HepG2 (cell line): Measurements from ENCODE around the gene LMNA. TPM values are rescaled to one million over a fixed set of nuclear protein-coding genes. Genes with fewer than 3 reads are reported as not detected.

Experiments
- LRRFIP1 ChIP-seq: sonication (generic); formaldehyde crosslinking; conservative IDR thresholded peaks from 2 replicates; pipeline ENCODE4 v1.4.0; 2020; ENCODE audit warnings: missing genetic modification reagents
- MTERF4 ChIP-seq: sonication (generic); formaldehyde crosslinking; IDR thresholded peaks from 2 replicates; pipeline ENCODE4 v1.8.0; 2023; ENCODE audit warnings: mild to moderate bottlenecking, missing genetic modification reagents
- NFE2L2 ChIP-seq: fragments of 150-350 bp; IDR thresholded peaks from 2 replicates; pipeline ENCODE4 v1.6.1; 2014; ENCODE audit warnings: low read length
- PAX8 ChIP-seq: sonication (generic); formaldehyde crosslinking; IDR thresholded peaks from 2 replicates; pipeline ENCODE4 v1.8.0; 2022; ENCODE audit warnings: mild to moderate bottlenecking, missing genetic modification reagents, borderline replicate concordance
- POLR2A ChIP-seq, 2 experiments: IDR thresholded peaks; 2 replicates each; pipeline ENCODE4 v1.6.1; 2011; ENCODE audit warnings: low read depth in 2 of 2, low read length in 2 of 2, mild to moderate bottlenecking in 1 of 2, moderate library complexity in 1 of 2; ENCODE audit not compliant: insufficient read depth in 1 of 2
- REXO4 ChIP-seq: sonication (generic); formaldehyde crosslinking; IDR thresholded peaks from 2 replicates; pipeline ENCODE4 v1.8.0; 2022; ENCODE audit warnings: missing genetic modification reagents, mild to moderate bottlenecking, borderline replicate concordance
- RFX3 ChIP-seq: IDR thresholded peaks from 2 replicates; pipeline ENCODE4 v1.6.1; 2016; ENCODE audit warnings: missing biosample characterization, missing genetic modification reagents
- SIN3A ChIP-seq: IDR thresholded peaks from 2 replicates; pipeline ENCODE4 v1.6.1; 2011; ENCODE audit warnings: low read depth, mild to moderate bottlenecking, control low read depth, low read length, borderline replicate concordance
- SMARCE1 ChIP-seq: fragments of 450-650 bp; IDR thresholded peaks from 2 replicates; pipeline ENCODE4 v1.6.1; 2017; ENCODE audit warnings: borderline replicate concordance
- SNAPC4 ChIP-seq: sonication (generic); formaldehyde crosslinking; IDR thresholded peaks from 2 replicates; pipeline ENCODE4 v1.4.0; 2020; ENCODE audit warnings: mild to moderate bottlenecking, missing genetic modification reagents
- SOX5 ChIP-seq: IDR thresholded peaks from 2 replicates; pipeline ENCODE4 v1.6.1; 2016; ENCODE audit warnings: borderline replicate concordance
- SRF ChIP-seq: IDR thresholded peaks from 2 replicates; pipeline ENCODE4 v1.6.1; 2011; ENCODE audit warnings: mild to moderate bottlenecking, low read depth, low read length, moderate library complexity
- TFAP4 ChIP-seq: sonication (generic); IDR thresholded peaks from 2 replicates; pipeline ENCODE4 v1.6.1; 2016; ENCODE audit warnings: low read depth, borderline replicate concordance
- WIZ ChIP-seq: sonication (generic); formaldehyde crosslinking; IDR thresholded peaks from 2 replicates; pipeline ENCODE4 v1.5.1; 2020; ENCODE audit warnings: mild to moderate bottlenecking, missing genetic modification reagents
- ZGPAT ChIP-seq: IDR thresholded peaks from 2 replicates; pipeline ENCODE4 v1.6.1; 2016; ENCODE audit warnings: mild to moderate bottlenecking
- ZHX1 ChIP-seq: sonication (generic); formaldehyde crosslinking; IDR thresholded peaks from 2 replicates; pipeline ENCODE4 v1.8.1; 2022; ENCODE audit warnings: low read depth, mild to moderate bottlenecking, missing genetic modification reagents
- ZNF354B ChIP-seq: sonication (generic); formaldehyde crosslinking; IDR thresholded peaks from 2 replicates; pipeline ENCODE4 v1.8.0; 2022; ENCODE audit warnings: mild to moderate bottlenecking, missing genetic modification reagents
- ZNF891 ChIP-seq: sonication (generic); formaldehyde crosslinking; IDR thresholded peaks from 2 replicates; pipeline ENCODE4 v1.5.0; 2020; ENCODE audit warnings: mild to moderate bottlenecking, missing genetic modification reagents
- polyA plus RNA-seq, 8 experiments: library from polyadenylated mRNA; depleted of rRNA in 3 of 8; stranded (reverse) in 7 of 8; unstranded in 1 of 8; fragments of >200 nt; fragmentation: Illumina TruSeq in 4 of 8; extraction: Trizol in 4 of 8; gene quantifications; 2 replicates each; pipeline versions ENCODE4 v1.2.1 to v1.2.3, GENCODE V29; 2011 to 2016; ENCODE audit warnings: low read depth in 4 of 8, missing spikeins in 1 of 8, mixed read lengths in 1 of 8; ENCODE audit not compliant: insufficient read depth in 1 of 8
- total RNA-seq, 5 experiments: library from RNA; depleted of rRNA; stranded (reverse); fragments of >200 nt; fragmentation: Illumina TruSeq; extraction: Trizol; gene quantifications; 2 replicates each; pipeline ENCODE4 v1.2.3, GENCODE V29; 2016; ENCODE audit warnings: low read depth in 1 of 5

LMNA gene
- total and polyA plus RNA-seq, 2 of the 13 experiments (the other 11 are each of a cell fraction or from before 2014, with no cell fraction given), result 107 to 225 TPM

GRCh38 chr1:156090840-156091188 is 23.7 kb upstream of the LMNA start (continued):
- no peak for TF ChIP-seq SNAPC4 (CRISPR knock-in tag)
- no peak for TF ChIP-seq WIZ
- TF ChIP-seq ZHX1 (CRISPR knock-in tag), result no peak
- TF ChIP-seq REXO4, result no peak
- no peak for TF ChIP-seq TFAP4
- TF ChIP-seq MTERF4 (CRISPR knock-in tag), result no peak
- TF ChIP-seq RFX3 (CRISPR knock-in tag), result no peak
- no peak for TF ChIP-seq ZNF354B (CRISPR knock-in tag)
- TF ChIP-seq POLR2A (IDR thresholded peaks at IDR 0.05; ENCODE audit: insufficient read depth in 1 of 2, low read depth in 2 of 2, low read length in 2 of 2), result no peak
- peak; percentile 25; the same call in 1 of the 2 replicates for TF ChIP-seq SOX5 (CRISPR knock-in tag)
- TF ChIP-seq SRF, result no peak
- no peak for TF ChIP-seq PAX8
- TF ChIP-seq SIN3A, result no peak
- no peak for TF ChIP-seq NFE2L2
- peak; percentile 46; the same call in 1 of the 2 replicates for TF ChIP-seq ZGPAT
- no peak for TF ChIP-seq ZNF891 (CRISPR knock-in tag)
- TF ChIP-seq LRRFIP1 (CRISPR knock-in tag), result no peak
- TF ChIP-seq SMARCE1, result no peak
